ENCODE results near the gene PAX7.

PAX7 gene

DNA sequence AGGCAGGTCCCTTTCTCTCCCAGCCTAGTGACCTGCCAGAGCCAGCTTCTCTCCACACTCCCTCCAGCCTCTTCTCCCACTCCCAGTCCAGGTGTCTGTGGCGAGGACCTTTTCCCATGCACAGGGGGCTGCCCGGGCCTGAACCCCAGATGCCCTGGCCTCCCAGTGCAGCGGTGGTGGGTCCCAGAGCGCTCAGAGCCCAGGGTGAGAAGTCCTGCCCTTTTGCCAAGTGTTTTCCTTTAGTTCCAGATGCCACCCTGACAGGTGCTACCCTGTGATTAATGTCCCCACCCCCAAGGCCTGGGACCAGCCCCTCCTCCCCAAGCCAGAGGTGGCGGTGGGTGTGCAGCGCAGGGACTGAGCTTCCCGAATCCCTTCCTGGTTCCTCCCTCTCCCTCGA lies 90.4 kb downstream of the PAX7 start:
- TF ChIP-seq TAF1 (IDR thresholded peaks at IDR 0.05; ENCODE audit: borderline replicate concordance, insufficient read depth, low read length) (no peak), SIN3A (IDR thresholded peaks at IDR 0.05; ENCODE audit: borderline replicate concordance, insufficient read depth, low read length) (no peak), FOXP2 (optimal IDR thresholded peaks at IDR 0.05; ENCODE audit: borderline replicate concordance, extremely low read depth, extremely low read length, insufficient read depth) (no peak), POLR2AphosphoS5 (IDR thresholded peaks at IDR 0.05; ENCODE audit: low read depth, low read length) (no peak)
- TF ChIP-seq, protein P1, sequence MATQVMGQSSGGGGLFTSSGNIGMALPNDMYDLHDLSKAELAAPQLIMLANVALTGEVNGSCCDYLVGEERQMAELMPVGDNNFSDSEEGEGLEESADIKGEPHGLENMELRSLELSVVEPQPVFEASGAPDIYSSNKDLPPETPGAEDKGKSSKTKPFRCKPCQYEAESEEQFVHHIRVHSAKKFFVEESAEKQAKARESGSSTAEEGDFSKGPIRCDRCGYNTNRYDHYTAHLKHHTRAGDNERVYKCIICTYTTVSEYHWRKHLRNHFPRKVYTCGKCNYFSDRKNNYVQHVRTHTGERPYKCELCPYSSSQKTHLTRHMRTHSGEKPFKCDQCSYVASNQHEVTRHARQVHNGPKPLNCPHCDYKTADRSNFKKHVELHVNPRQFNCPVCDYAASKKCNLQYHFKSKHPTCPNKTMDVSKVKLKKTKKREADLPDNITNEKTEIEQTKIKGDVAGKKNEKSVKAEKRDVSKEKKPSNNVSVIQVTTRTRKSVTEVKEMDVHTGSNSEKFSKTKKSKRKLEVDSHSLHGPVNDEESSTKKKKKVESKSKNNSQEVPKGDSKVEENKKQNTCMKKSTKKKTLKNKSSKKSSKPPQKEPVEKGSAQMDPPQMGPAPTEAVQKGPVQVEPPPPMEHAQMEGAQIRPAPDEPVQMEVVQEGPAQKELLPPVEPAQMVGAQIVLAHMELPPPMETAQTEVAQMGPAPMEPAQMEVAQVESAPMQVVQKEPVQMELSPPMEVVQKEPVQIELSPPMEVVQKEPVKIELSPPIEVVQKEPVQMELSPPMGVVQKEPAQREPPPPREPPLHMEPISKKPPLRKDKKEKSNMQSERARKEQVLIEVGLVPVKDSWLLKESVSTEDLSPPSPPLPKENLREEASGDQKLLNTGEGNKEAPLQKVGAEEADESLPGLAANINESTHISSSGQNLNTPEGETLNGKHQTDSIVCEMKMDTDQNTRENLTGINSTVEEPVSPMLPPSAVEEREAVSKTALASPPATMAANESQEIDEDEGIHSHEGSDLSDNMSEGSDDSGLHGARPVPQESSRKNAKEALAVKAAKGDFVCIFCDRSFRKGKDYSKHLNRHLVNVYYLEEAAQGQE (IDR thresholded peaks at IDR 0.05; ENCODE audit: insufficient read depth in 1 of 2, low read depth in 2 of 2, low read length in 2 of 2) = no peak

GRCh38 chr1:18721776-18722175 lies 91.1 kb downstream of the PAX7 start:
- no peak for TF ChIP-seq SIN3A (IDR thresholded peaks at IDR 0.05; ENCODE audit: borderline replicate concordance, insufficient read depth, low read length)
- TF ChIP-seq, protein P1 (IDR thresholded peaks at IDR 0.05; ENCODE audit: insufficient read depth in 1 of 2, low read depth in 2 of 2, low read length in 2 of 2) = no peak
- no peak for TF ChIP-seq TAF1 (IDR thresholded peaks at IDR 0.05; ENCODE audit: borderline replicate concordance, insufficient read depth, low read length)
- no peak for TF ChIP-seq FOXP2 (optimal IDR thresholded peaks at IDR 0.05; ENCODE audit: borderline replicate concordance, extremely low read depth, extremely low read length, insufficient read depth)
- TF ChIP-seq POLR2AphosphoS5 (IDR thresholded peaks at IDR 0.05; ENCODE audit: low read depth, low read length) = no peak

GRCh38 chr1:18722270-18722669 lies 91.6 kb downstream of the PAX7 start:
- TF ChIP-seq SIN3A (IDR thresholded peaks at IDR 0.05; ENCODE audit: borderline replicate concordance, insufficient read depth, low read length) (no peak), TAF1 (IDR thresholded peaks at IDR 0.05; ENCODE audit: borderline replicate concordance, insufficient read depth, low read length) (no peak), POLR2AphosphoS5 (IDR thresholded peaks at IDR 0.05; ENCODE audit: low read depth, low read length) (no peak), FOXP2 (optimal IDR thresholded peaks at IDR 0.05; ENCODE audit: borderline replicate concordance, extremely low read depth, extremely low read length, insufficient read depth) (no peak)
- TF ChIP-seq, protein P1 (IDR thresholded peaks at IDR 0.05; ENCODE audit: insufficient read depth in 1 of 2, low read depth in 2 of 2, low read length in 2 of 2) = no peak

DNA sequence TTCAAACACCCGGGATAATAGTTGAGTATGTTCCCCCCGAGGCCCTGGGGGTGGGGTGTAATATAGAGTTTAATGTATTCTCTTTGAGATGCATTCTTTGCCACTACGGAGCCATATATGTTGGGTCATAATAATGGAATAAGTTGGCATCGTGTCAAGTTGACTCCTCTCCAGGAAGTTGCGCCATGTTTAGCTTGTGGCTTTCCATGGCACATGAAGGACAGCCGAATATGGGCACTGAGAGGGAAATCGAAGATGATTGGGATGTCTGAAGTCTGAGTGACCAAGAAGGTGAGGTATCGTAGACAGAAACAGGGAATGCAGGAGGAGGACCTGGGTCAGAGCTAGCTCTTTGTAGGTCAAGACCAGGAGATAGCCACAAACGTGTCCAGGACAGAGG lies 92.6 kb downstream of the PAX7 start:
- TF ChIP-seq, protein P1 (IDR thresholded peaks at IDR 0.05; ENCODE audit: insufficient read depth in 1 of 2, low read depth in 2 of 2, low read length in 2 of 2) = no peak
- TF ChIP-seq TAF1 (IDR thresholded peaks at IDR 0.05; ENCODE audit: borderline replicate concordance, insufficient read depth, low read length) (no peak), FOXP2 (optimal IDR thresholded peaks at IDR 0.05; ENCODE audit: borderline replicate concordance, extremely low read depth, extremely low read length, insufficient read depth) (no peak), POLR2AphosphoS5 (IDR thresholded peaks at IDR 0.05; ENCODE audit: low read depth, low read length) (no peak), SIN3A (IDR thresholded peaks at IDR 0.05; ENCODE audit: borderline replicate concordance, insufficient read depth, low read length) (no peak)

All from PFSK-1 (cell line).